Natural killer cell (primary cell): ENCODE results near the gene EHD1. TPM values are rescaled to one million over a fixed set of nuclear protein-coding genes. Genes with fewer than 3 reads are reported as not detected.

Experiments
- ATAC-seq, 3 donors: fragments of 150-1000 bp in 2 of 3; fragments of 200-7000 bp in 1 of 3; cut with Tn5 transposase; 1 replicate in 1 of 3; 2 replicates in 2 of 3; pipeline ENCODE4 v1.10.0; 2021; ENCODE audit warnings: mild to moderate bottlenecking in 2 of 3, moderate library complexity in 2 of 3
- DNase-seq, 2 donors: peaks; one replicate each; pipeline versions ENCODE4 v3.0.0 to v3.0.0-alpha.2; 2013 to 2021; ENCODE audit warnings: mixed read lengths in 1 of 2
- H3K27ac ChIP-seq: one replicate; pipeline ENCODE4 v1.5.1; 2013; ENCODE audit warnings: mild to moderate bottlenecking, low read length
- H3K27me3 ChIP-seq: one replicate; pipeline ENCODE4 v1.6.1; 2013; ENCODE audit warnings: low read length; ENCODE audit not compliant: control insufficient read depth, insufficient read depth
- H3K36me3 ChIP-seq: one replicate; pipeline ENCODE4 v1.6.1; 2013; ENCODE audit warnings: low read length; ENCODE audit not compliant: control insufficient read depth, insufficient read depth
- H3K4me1 ChIP-seq: one replicate; pipeline ENCODE4 v1.6.1; 2013; ENCODE audit warnings: low read length; ENCODE audit not compliant: control insufficient read depth, insufficient read depth
- H3K4me3 ChIP-seq: one replicate; pipeline ENCODE4 v1.5.1; 2013; ENCODE audit warnings: low read length
- H3K9me3 ChIP-seq: one replicate; pipeline ENCODE4 v1.6.1; 2013; ENCODE audit warnings: low read length; ENCODE audit not compliant: control insufficient read depth, insufficient read depth
- H3K27ac Mint-ChIP-seq, 2 donors: one replicate each; pipeline ENCODE4 v1.8.0; 2022; ENCODE audit warnings: mild to moderate bottlenecking in 2 of 2, mixed read lengths in 2 of 2, moderate library complexity in 1 of 2
- H3K27me3 Mint-ChIP-seq, 2 donors: one replicate each; pipeline ENCODE4 v1.8.0; 2022; ENCODE audit warnings: low read depth in 2 of 2, mixed read lengths in 2 of 2
- H3K36me3 Mint-ChIP-seq: one replicate; pipeline ENCODE4 v1.8.0; 2022; ENCODE audit warnings: mixed read lengths
- H3K4me1 Mint-ChIP-seq, 2 donors: one replicate each; pipeline ENCODE4 v1.8.0; 2022; ENCODE audit warnings: mixed read lengths in 2 of 2
- H3K4me3 Mint-ChIP-seq: one replicate; pipeline ENCODE4 v1.8.0; 2022; ENCODE audit warnings: mild to moderate bottlenecking, moderate library complexity, mixed read lengths
- H3K9me3 Mint-ChIP-seq, 2 donors: one replicate each; pipeline ENCODE4 v1.8.0; 2022; ENCODE audit warnings: mixed read lengths in 2 of 2
- CTCF ChIP-seq: fragments of 200-600 bp; IDR thresholded peaks from one replicate; pipeline ENCODE4 v1.8.0; 2022; ENCODE audit warnings: antibody characterized with exemption
- WGBS: methylation state at CpG from one replicate; pipeline ENCODE4 v1.1.7; 2013; ENCODE audit warnings: missing lambda C conversion rate; ENCODE audit not compliant: insufficient coverage; 5-methylcytosine and 5-hydroxymethylcytosine counted together
- intact Hi-C: fragments of 100-400 bp; cut with micrococcal nuclease; formaldehyde crosslinking; loops from one replicate; pipeline ENCODE4 v1.14.2; 2022
- total RNA-seq, 4 donors: library from RNA; stranded (reverse); fragments of 120-200 nt in 1 of 4; gene quantifications; one replicate each; pipeline versions ENCODE4 v1.2.3 to v1.2.4, GENCODE V29; 2013 to 2022

EHD1 gene
- total RNA-seq, 3 donors from 2014 or later (not counting 1 experiment from before 2014, with no cell fraction given) = 218 to 246 (median 225) TPM

- Histone ChIP-seq H3K27me3 (no peaks in the 10 kb centered on the region), H3K27ac (peak overlapping the region; percentile 57), H3K4me3 (peak overlapping the region; percentile 73), H3K4me1 (peaks cover 89% of the 10 kb centered on the region), H3K9me3 (no peaks in the 10 kb centered on the region), H3K36me3 (peaks cover 47% of the 10 kb centered on the region)
- Mint-ChIP-seq H3K4me1 (peaks cover 67 to 84% of the 10 kb centered on the region in 2 donors), H3K27ac (peak overlapping the region; percentile 95), H3K4me3 (peak overlapping the region; percentile 98), H3K9me3 (no peaks in the 10 kb centered on the region), H3K27me3 (no peaks in the 10 kb centered on the region), H3K36me3 (no peaks in the 10 kb centered on the region)
- intact Hi-C loops = no loop called here
- ATAC-seq (no peak), DNase-seq (peak in 1 of 2 donors; percentile 44)
- WGBS = 60% methylated on average over 17 of the region's 17 CpGs
- TF ChIP-seq CTCF = no peak
Observed at GRCh38 chr11:64875369-64876228, 2.8 kb downstream of the EHD1 start.

- 72% methylated on average over 29 of the region's 29 CpGs for WGBS
- Histone ChIP-seq H3K27me3 (no peaks in the 10 kb centered on the region), H3K4me1 (peaks cover 89% of the 10 kb centered on the region), H3K4me3 (peak overlapping the region; percentile 73), H3K36me3 (peaks cover 55% of the 10 kb centered on the region), H3K9me3 (no peaks in the 10 kb centered on the region), H3K27ac (peak overlapping the region; percentile 57)
- no peak for TF ChIP-seq CTCF
- Mint-ChIP-seq H3K27ac (peak overlapping the region; percentile 95), H3K4me3 (peak overlapping the region; percentile 98), H3K36me3 (no peaks in the 10 kb centered on the region), H3K9me3 (no peaks in the 10 kb centered on the region), H3K27me3 (no peaks in the 10 kb centered on the region), H3K4me1 (peaks cover 65 to 84% of the 10 kb centered on the region in 2 donors)
- intact Hi-C loops = no loop called here
- peak in 1 of 2 donors; percentile 74 for DNase-seq
- ATAC-seq = no peak
Observed at GRCh38 chr11:64874308-64875240, 3.8 kb downstream of the EHD1 start.

GRCh38 chr11:64872790-64873488 is 5.5 kb downstream of the EHD1 start:
- Histone ChIP-seq H3K4me1 (peaks cover 98% of the 10 kb centered on the region), H3K27ac (peak overlapping the region; percentile 16), H3K27me3 (no peaks in the 10 kb centered on the region), H3K36me3 (peaks cover 67% of the 10 kb centered on the region), H3K4me3 (no peak overlapping the region), H3K9me3 (no peaks in the 10 kb centered on the region)
- Mint-ChIP-seq H3K4me1 (peaks cover 79 to 87% of the 10 kb centered on the region in 2 donors), H3K4me3 (peak overlapping the region; percentile 65), H3K36me3 (no peaks in the 10 kb centered on the region), H3K27ac (peak overlapping the region; percentile 33 to 50), H3K9me3 (no peaks in the 10 kb centered on the region), H3K27me3 (no peaks in the 10 kb centered on the region)
- ATAC-seq (no peak), DNase-seq (no peak)
- intact Hi-C loops = no loop called here
- 72% methylated on average over 8 of the region's 8 CpGs for WGBS
- no peak for TF ChIP-seq CTCF
